Body of pancreas (tissue), 4 donors: Measurements from ENCODE around the gene CSNK1G1.

Experiments
- POLR2A ChIP-seq, 3 donors: fragments of 450-650 bp; IDR thresholded peaks; one replicate each; pipeline ENCODE4 v1.6.1; 2016; ENCODE audit warnings: antibody characterized with exemption in 3 of 3, mild to moderate bottlenecking in 2 of 3
- TF ChIP-seq, protein P1 (sequence below), 7 experiments: fragments of 450-650 bp in 4 of 7; fragments of 200-600 bp in 3 of 7; sonication (generic) in 3 of 7; IDR thresholded peaks; one replicate each; pipeline ENCODE4 v1.5.1; 2016 to 2019; ENCODE audit warnings: antibody characterized with exemption in 7 of 7

DNA sequence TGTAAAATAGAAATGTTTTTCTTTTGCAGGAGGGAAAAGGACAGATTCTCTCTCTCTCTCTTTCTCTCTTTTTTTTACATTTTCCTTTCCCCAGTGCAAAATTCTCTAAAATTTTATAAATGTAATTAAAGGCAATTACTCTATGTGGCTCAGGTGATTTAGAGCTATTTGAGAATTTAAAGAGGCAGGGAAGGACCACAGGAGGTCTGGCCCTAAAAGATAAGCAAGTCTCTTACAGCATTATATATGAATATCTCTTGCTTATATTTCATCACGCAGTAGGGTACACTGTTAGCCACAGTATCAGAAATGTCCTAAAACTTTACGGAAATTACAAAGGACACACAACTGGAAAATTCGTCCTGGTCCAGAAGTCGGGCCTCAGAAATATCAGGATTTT, 122.7 kb downstream of the CSNK1G1 start:
- no peak for TF ChIP-seq POLR2A (IDR thresholded peaks at IDR 0.05)
- TF ChIP-seq, protein P1, sequence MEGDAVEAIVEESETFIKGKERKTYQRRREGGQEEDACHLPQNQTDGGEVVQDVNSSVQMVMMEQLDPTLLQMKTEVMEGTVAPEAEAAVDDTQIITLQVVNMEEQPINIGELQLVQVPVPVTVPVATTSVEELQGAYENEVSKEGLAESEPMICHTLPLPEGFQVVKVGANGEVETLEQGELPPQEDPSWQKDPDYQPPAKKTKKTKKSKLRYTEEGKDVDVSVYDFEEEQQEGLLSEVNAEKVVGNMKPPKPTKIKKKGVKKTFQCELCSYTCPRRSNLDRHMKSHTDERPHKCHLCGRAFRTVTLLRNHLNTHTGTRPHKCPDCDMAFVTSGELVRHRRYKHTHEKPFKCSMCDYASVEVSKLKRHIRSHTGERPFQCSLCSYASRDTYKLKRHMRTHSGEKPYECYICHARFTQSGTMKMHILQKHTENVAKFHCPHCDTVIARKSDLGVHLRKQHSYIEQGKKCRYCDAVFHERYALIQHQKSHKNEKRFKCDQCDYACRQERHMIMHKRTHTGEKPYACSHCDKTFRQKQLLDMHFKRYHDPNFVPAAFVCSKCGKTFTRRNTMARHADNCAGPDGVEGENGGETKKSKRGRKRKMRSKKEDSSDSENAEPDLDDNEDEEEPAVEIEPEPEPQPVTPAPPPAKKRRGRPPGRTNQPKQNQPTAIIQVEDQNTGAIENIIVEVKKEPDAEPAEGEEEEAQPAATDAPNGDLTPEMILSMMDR (IDR thresholded peaks at IDR 0.05) = no peak
